Fibroblast of pulmonary artery (primary cell): ENCODE results near the gene CASKIN2.
"Not testable (repeated sequence)": the region's sequence is repeated elsewhere in the genome, so short reads cannot be mapped to it uniquely, and the experiment has no call there.

Experiments
- DNase-seq: peaks from one replicate; pipeline ENCODE4 v3.0.0-alpha.2; 2010; ENCODE audit warnings: low read depth
- H3K4me3 ChIP-seq: replicated peaks from 2 replicates; pipeline ENCODE4 v1.5.1; 2011; ENCODE audit warnings: low read depth, mild to moderate bottlenecking, control low read depth, low read length, moderate library complexity
- CTCF ChIP-seq: IDR thresholded peaks from 2 replicates; pipeline ENCODE4 v1.5.1; 2011; ENCODE audit warnings: mild to moderate bottlenecking, control low read depth, low read length, inconsistent platforms; ENCODE audit errors: missing control alignments

Gene CASKIN2

GRCh38 chr17:75456417-75457046 lies 58.8 kb downstream of the CASKIN2 start, which contains the start of gene TMEM94:
TSS of gene TMEM94 (plus strand) at chr17:75456635. CDS start at chr17:75471906, 15,271 bp downstream.
- H3K4me3 ChIP-seq: peak within 1 kb of the TSS; percentile 95
- TF ChIP-seq CTCF: no peak
- DNase-seq: peak; percentile 98

- no peak for TF ChIP-seq CTCF
- peak overlapping the region; percentile 95 for H3K4me3 ChIP-seq
- DNase-seq: no peak
These were observed 59.3 kb downstream of the CASKIN2 start for GRCh38 chr17:75456039-75456416.

- H3K4me3 ChIP-seq, DNase-seq: not testable (repeated sequence)
These were observed 60.7 kb downstream of the CASKIN2 start for GRCh38 chr17:75454672-75455071.

GRCh38 chr17:75454193-75454592 lies 61.1 kb downstream of the CASKIN2 start:
- DNase-seq: no peak
- H3K4me3 ChIP-seq: no peak overlapping the region
- no peak for TF ChIP-seq CTCF

GRCh38 chr17:75450270-75450669 lies 65.1 kb downstream of the CASKIN2 start:
- DNase-seq: no peak
- no peak overlapping the region for H3K4me3 ChIP-seq
- no peak for TF ChIP-seq CTCF
